ENCODE results near the gene LRCH1. TPM values are rescaled to one million over a fixed set of nuclear protein-coding genes. Genes with fewer than 3 reads are reported as not detected.

The LRCH1 gene
- total RNA-seq, 1 donor from 2014 or later: 2.9 TPM

DNA sequence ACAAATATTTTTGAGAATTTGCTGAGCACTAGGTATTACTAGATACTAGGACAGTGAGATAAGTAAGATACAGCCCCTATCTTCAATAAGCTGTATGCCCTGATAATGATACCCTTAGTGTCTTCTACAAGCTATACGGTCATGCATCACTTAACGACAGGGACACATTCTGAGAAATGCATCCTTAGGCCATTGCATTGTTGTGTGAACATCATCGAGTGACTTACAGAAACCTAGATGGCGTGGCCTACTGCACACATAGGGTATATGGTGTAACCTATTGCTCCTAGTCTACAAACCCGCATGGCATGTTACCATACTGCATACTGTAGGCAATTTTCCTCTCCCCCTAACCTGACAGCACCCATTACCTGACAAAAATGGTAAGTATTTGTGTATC lies 64.9 kb downstream of the LRCH1 start:
- H3K79me2 ChIP-seq (ENCODE audit: low read depth): no peaks in the 10 kb centered on the region
- no peaks in the 10 kb centered on the region for H3K36me3 ChIP-seq
- Mint-ChIP-seq H3K9me3 (no peaks in the 10 kb centered on the region), H3K27ac (no peak overlapping the region), H3K4me1 (peaks cover 16% of the 10 kb centered on the region), H3K27me3 (ENCODE audit: insufficient read depth, low read depth) (peaks cover 3% of the 10 kb centered on the region), H3K4me3 (no peak overlapping the region), H3K36me3 (no peaks in the 10 kb centered on the region)
- H2AFZ ChIP-seq (replicated peaks): no peak overlapping the region
- no peaks in the 10 kb centered on the region for H3K9me3 ChIP-seq (ENCODE audit: low read depth)
- no peak overlapping the region for H3K4me2 ChIP-seq
- H3K4me3 ChIP-seq: no peak overlapping the region
- TF ChIP-seq EZH2phosphoT487 (IDR thresholded peaks at IDR 0.05) (no peak), EZH2 (IDR thresholded peaks at IDR 0.05) (no peak)
- TF ChIP-seq, protein P1, sequence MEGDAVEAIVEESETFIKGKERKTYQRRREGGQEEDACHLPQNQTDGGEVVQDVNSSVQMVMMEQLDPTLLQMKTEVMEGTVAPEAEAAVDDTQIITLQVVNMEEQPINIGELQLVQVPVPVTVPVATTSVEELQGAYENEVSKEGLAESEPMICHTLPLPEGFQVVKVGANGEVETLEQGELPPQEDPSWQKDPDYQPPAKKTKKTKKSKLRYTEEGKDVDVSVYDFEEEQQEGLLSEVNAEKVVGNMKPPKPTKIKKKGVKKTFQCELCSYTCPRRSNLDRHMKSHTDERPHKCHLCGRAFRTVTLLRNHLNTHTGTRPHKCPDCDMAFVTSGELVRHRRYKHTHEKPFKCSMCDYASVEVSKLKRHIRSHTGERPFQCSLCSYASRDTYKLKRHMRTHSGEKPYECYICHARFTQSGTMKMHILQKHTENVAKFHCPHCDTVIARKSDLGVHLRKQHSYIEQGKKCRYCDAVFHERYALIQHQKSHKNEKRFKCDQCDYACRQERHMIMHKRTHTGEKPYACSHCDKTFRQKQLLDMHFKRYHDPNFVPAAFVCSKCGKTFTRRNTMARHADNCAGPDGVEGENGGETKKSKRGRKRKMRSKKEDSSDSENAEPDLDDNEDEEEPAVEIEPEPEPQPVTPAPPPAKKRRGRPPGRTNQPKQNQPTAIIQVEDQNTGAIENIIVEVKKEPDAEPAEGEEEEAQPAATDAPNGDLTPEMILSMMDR (IDR thresholded peaks at IDR 0.05): no peak
- no peak overlapping the region for H3K27ac ChIP-seq
- H3K4me1 ChIP-seq: peaks cover 20% of the 10 kb centered on the region
- H4K20me1 ChIP-seq (ENCODE audit: low read depth): no peaks in the 10 kb centered on the region
- H3K9ac ChIP-seq: no peak overlapping the region
- no peak for DNase-seq (ENCODE audit: low spot score)
- no peaks in the 10 kb centered on the region for H3K27me3 ChIP-seq
- H3F3A ChIP-seq (ENCODE audit: low read depth): no peaks in the 10 kb centered on the region

DNA sequence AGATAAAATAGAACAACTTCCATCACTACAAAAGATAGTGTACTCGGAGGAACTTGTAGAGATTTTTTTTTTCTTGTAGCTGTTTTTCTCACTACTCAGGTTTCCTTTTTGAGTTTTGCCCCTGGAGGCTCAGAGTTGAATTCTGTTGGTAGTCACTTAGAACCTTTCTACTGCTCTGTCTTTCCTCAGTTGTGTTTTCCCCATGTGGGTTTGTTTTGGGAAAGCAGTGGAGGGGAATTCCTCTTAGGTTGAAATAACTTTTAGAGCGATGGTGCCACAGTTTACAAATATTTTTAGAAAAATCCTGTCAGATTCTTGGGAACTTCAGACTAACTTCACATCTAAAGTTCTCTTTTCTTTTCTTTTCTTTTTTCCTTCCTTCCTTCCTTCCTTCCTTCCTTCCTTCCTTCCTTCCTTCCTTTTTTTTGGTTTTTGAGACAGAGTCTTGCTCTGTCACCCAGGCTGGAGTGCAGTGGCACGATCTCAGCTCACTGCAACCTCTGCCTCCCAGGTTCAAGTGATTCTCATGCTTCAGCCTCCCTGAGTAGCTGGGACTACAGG lies 65.8 kb downstream of the LRCH1 start:
- Histone ChIP-seq H3F3A (ENCODE audit: low read depth) (no peaks in the 10 kb centered on the region), H3K9me3 (ENCODE audit: low read depth) (no peaks in the 10 kb centered on the region), H3K4me1 (peaks cover 22% of the 10 kb centered on the region), H3K36me3 (no peaks in the 10 kb centered on the region), H2AFZ (replicated peaks) (no peak overlapping the region), H3K27me3 (no peaks in the 10 kb centered on the region), H3K9ac (no peak overlapping the region), H3K4me3 (no peak overlapping the region), H3K4me2 (no peak overlapping the region), H4K20me1 (ENCODE audit: low read depth) (no peaks in the 10 kb centered on the region), H3K27ac (no peak overlapping the region), H3K79me2 (ENCODE audit: low read depth) (no peaks in the 10 kb centered on the region)
- no peak for TF ChIP-seq EZH2phosphoT487 (IDR thresholded peaks at IDR 0.05)
- TF ChIP-seq, protein P1 (IDR thresholded peaks at IDR 0.05): no peak
- TF ChIP-seq EZH2 (IDR thresholded peaks at IDR 0.05): no peak
- H3K27ac Mint-ChIP-seq: no peak overlapping the region
- no peaks in the 10 kb centered on the region for H3K36me3 Mint-ChIP-seq
- no peaks in the 10 kb centered on the region for H3K9me3 Mint-ChIP-seq
- peaks cover 15% of the 10 kb centered on the region for H3K4me1 Mint-ChIP-seq
- DNase-seq (ENCODE audit: low spot score): no peak
- H3K27me3 Mint-ChIP-seq (ENCODE audit: insufficient read depth, low read depth): peaks cover 3% of the 10 kb centered on the region
- H3K4me3 Mint-ChIP-seq: no peak overlapping the region

DNA sequence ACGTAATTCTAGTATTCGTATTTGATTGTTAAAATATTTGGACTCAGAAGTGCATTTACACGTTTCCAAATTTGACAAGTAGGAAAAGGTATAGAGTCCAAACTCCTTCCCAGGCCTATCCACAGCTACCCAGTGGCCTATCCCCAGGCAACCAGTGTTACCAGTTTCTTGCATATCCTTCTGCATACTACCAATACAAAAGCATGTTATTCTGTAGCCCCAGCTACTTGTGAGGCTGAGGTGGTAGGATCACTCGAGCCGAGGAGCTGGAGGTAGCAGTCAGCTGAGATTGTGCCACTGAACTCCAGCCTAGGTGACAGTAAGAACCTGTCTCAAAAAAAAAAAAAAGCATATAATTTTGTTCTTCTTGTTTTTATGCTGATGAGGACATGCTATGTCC lies 67.1 kb downstream of the LRCH1 start:
- Histone ChIP-seq H3K9me3 (ENCODE audit: low read depth) (no peaks in the 10 kb centered on the region), H3K36me3 (no peaks in the 10 kb centered on the region), H3K4me1 (peaks cover 22% of the 10 kb centered on the region), H4K20me1 (ENCODE audit: low read depth) (no peaks in the 10 kb centered on the region), H3K27me3 (no peaks in the 10 kb centered on the region), H2AFZ (replicated peaks) (no peak overlapping the region), H3K79me2 (ENCODE audit: low read depth) (no peaks in the 10 kb centered on the region), H3K4me3 (no peak overlapping the region), H3F3A (ENCODE audit: low read depth) (no peaks in the 10 kb centered on the region), H3K27ac (no peak overlapping the region), H3K9ac (no peak overlapping the region), H3K4me2 (no peak overlapping the region)
- Mint-ChIP-seq H3K27me3 (ENCODE audit: insufficient read depth, low read depth) (peaks cover 3% of the 10 kb centered on the region), H3K27ac (no peak overlapping the region), H3K4me3 (no peak overlapping the region), H3K36me3 (no peaks in the 10 kb centered on the region), H3K9me3 (no peaks in the 10 kb centered on the region), H3K4me1 (peaks cover 10% of the 10 kb centered on the region)
- DNase-seq (ENCODE audit: low spot score): no peak
- TF ChIP-seq EZH2phosphoT487 (IDR thresholded peaks at IDR 0.05): no peak
- no peak for TF ChIP-seq EZH2 (IDR thresholded peaks at IDR 0.05)
- TF ChIP-seq, protein P1 (IDR thresholded peaks at IDR 0.05): no peak
